Keratinocyte (primary cell): Measurements from ENCODE around the gene KDM3B. TPM values are rescaled to one million over a fixed set of nuclear protein-coding genes. Genes with fewer than 3 reads are reported as not detected.

Experiments used
- DNase-seq: peaks from one replicate; pipeline ENCODE4 v3.0.0-alpha.2; 2011; ENCODE audit warnings: low read depth, missing footprints, low spot score
- FAIRE-seq: peaks from 2 replicates; lab custom pipeline; 2011; peaks lifted over from hg19 to GRCh38; lab: Jason Lieb, UNC
- H2AFZ ChIP-seq: 2 replicates; pipeline ENCODE4 v1.6.0; 2012; ENCODE audit warnings: low read length, control low read depth, inconsistent platforms; ENCODE audit not compliant: control insufficient read depth
- H3K27ac ChIP-seq: 2 replicates; pipeline ENCODE4 v1.5.1; 2011; ENCODE audit warnings: low read length; ENCODE audit not compliant: control insufficient read depth, insufficient read depth
- H3K27me3 ChIP-seq: 3 replicates; pipeline ENCODE4 v1.6.0; 2011; ENCODE audit warnings: low read length; ENCODE audit not compliant: control insufficient read depth, insufficient read depth; ENCODE audit errors: extremely low read depth
- H3K36me3 ChIP-seq, 2 experiments: 2 replicates in 1 of 2; 3 replicates in 1 of 2; pipeline ENCODE4 v1.5.1; 2011; ENCODE audit warnings: low read length in 2 of 2, mild to moderate bottlenecking in 1 of 2; ENCODE audit not compliant: control insufficient read depth in 2 of 2, insufficient read depth in 2 of 2; ENCODE audit errors: extremely low read depth in 1 of 2
- H3K4me1 ChIP-seq: 3 replicates; pipeline ENCODE4 v1.5.1; 2011; ENCODE audit warnings: low read length; ENCODE audit not compliant: control insufficient read depth, insufficient read depth; ENCODE audit errors: extremely low read depth
- H3K4me2 ChIP-seq: 3 replicates; pipeline ENCODE4 v1.6.0; 2011; ENCODE audit warnings: low read depth, low read length; ENCODE audit not compliant: control insufficient read depth, insufficient read depth; ENCODE audit errors: extremely low read depth
- H3K4me3 ChIP-seq, 3 experiments: fragments of 200-600 bp in 1 of 3; sonication (generic) in 1 of 3; 2 replicates in 2 of 3; 3 replicates in 1 of 3; pipeline ENCODE4 v1.5.1; 2011 to 2016; ENCODE audit warnings: low read length in 3 of 3, mild to moderate bottlenecking in 3 of 3, control low read depth in 2 of 3, inconsistent platforms in 1 of 3, low read depth in 1 of 3, mixed read lengths in 1 of 3, mixed run types in 1 of 3, moderate library complexity in 1 of 3; ENCODE audit not compliant: control insufficient read depth in 2 of 3, insufficient read depth in 2 of 3; ENCODE audit errors: extremely low read depth in 1 of 3
- H3K79me2 ChIP-seq: 2 replicates; pipeline ENCODE4 v1.6.0; 2012; ENCODE audit warnings: low read length; ENCODE audit not compliant: control insufficient read depth, insufficient read depth
- H3K9ac ChIP-seq: 3 replicates; pipeline ENCODE4 v1.6.0; 2011; ENCODE audit warnings: low read length; ENCODE audit not compliant: control insufficient read depth, insufficient read depth; ENCODE audit errors: extremely low read depth
- H3K9me1 ChIP-seq: 3 replicates; pipeline ENCODE4 v1.6.0; 2011; ENCODE audit warnings: low read length; ENCODE audit not compliant: control insufficient read depth, insufficient read depth; ENCODE audit errors: extremely low read depth
- H3K9me3 ChIP-seq: 2 replicates; pipeline ENCODE4 v1.5.1; 2012; ENCODE audit warnings: low read depth, low read length; ENCODE audit not compliant: control insufficient read depth
- H4K20me1 ChIP-seq: 3 replicates; pipeline ENCODE4 v1.6.0; 2011; ENCODE audit warnings: low read length; ENCODE audit not compliant: control insufficient read depth, insufficient read depth; ENCODE audit errors: extremely low read depth
- CTCF ChIP-seq, 3 experiments: IDR thresholded peaks in 1 of 3; conservative IDR thresholded peaks in 1 of 3; optimal IDR thresholded peaks in 1 of 3; 2 replicates in 2 of 3; 3 replicates in 1 of 3; pipeline versions ENCODE3 to v1.5.1; 2011; ENCODE audit warnings: low read length in 3 of 3, mild to moderate bottlenecking in 3 of 3, moderate library complexity in 2 of 3, control low read depth in 1 of 3, inconsistent platforms in 1 of 3; ENCODE audit not compliant: insufficient read depth in 2 of 3; ENCODE audit errors: extremely low read depth in 1 of 3
- EZH2 ChIP-seq: IDR thresholded peaks from one replicate; pipeline ENCODE4 v1.6.1; 2012; ENCODE audit warnings: inconsistent platforms, mild to moderate bottlenecking, low read length, moderate library complexity
- dilution Hi-C: fragments of 300-500 bp; cut with MboI; formaldehyde crosslinking; loops from one replicate; pipeline ENCODE4 v1.7.0; 2020; ENCODE audit warnings: low sequenced_read_pairs; ENCODE audit not compliant: extremely low pct_ligation_motif_present
- polyA plus RNA-seq, 5 experiments: library from polyadenylated mRNA; depleted of rRNA in 3 of 5; stranded (reverse) in 3 of 5; stranded (forward) in 1 of 5; unstranded in 1 of 5; fragments of >200 nt; gene quantifications; 1 replicate in 1 of 5; 2 replicates in 3 of 5; 3 replicates in 1 of 5; pipeline versions ENCODE4 v1.2.1 to v1.2.3, GENCODE V29; 2011 to 2012; ENCODE audit warnings: missing spikeins in 2 of 5, low read depth in 1 of 5, low replicate concordance in 1 of 5

The KDM3B gene
- polyA plus RNA-seq, 1 donor (not counting 4 experiments of a cell fraction or from before 2014, with no cell fraction given), result 28.8 TPM

- H3K4me2 ChIP-seq, result no peak overlapping the region
- no peak overlapping the region for H3K9ac ChIP-seq
- peaks cover 39% of the 10 kb centered on the region for H3K79me2 ChIP-seq
- DNase-seq (no peak), FAIRE-seq (no peak)
- H3K27ac ChIP-seq, result no peak overlapping the region
- no peaks in the 10 kb centered on the region for H4K20me1 ChIP-seq
- H3K27me3 ChIP-seq, result no peaks in the 10 kb centered on the region
- TF ChIP-seq EZH2 (no peak), CTCF (optimal IDR thresholded peaks at IDR 0.05 in 1 of 3, IDR thresholded peaks at IDR 0.05 in 1 of 3, conservative IDR thresholded peaks at IDR 0.05 in 1 of 3; ENCODE audit: extremely low read depth in 1 of 3, insufficient read depth in 2 of 3, low read length in 3 of 3) (no peak)
- no peak overlapping the region for H2AFZ ChIP-seq
- H3K9me3 ChIP-seq, result no peaks in the 10 kb centered on the region
- peaks cover 5% of the 10 kb centered on the region in 2 experiments for H3K36me3 ChIP-seq
- dilution Hi-C loops, result no loop called here
- no peaks in the 10 kb centered on the region for H3K9me1 ChIP-seq
- H3K4me3 ChIP-seq, result no peak overlapping the region
- H3K4me1 ChIP-seq, result no peaks in the 10 kb centered on the region
Measured at GRCh38 chr5:138372653-138373052, 20.2 kb downstream of the KDM3B start.

- H2AFZ ChIP-seq, result no peak overlapping the region
- DNase-seq (no peak), FAIRE-seq (no peak)
- no peaks in the 10 kb centered on the region for H3K9me1 ChIP-seq
- no peaks in the 10 kb centered on the region for H3K9me3 ChIP-seq
- H3K4me2 ChIP-seq, result no peak overlapping the region
- no peaks in the 10 kb centered on the region for H3K4me1 ChIP-seq
- no peak overlapping the region for H3K27ac ChIP-seq
- H3K4me3 ChIP-seq, result no peak overlapping the region
- no peaks in the 10 kb centered on the region for H3K79me2 ChIP-seq
- no peaks in the 10 kb centered on the region for H3K27me3 ChIP-seq
- H4K20me1 ChIP-seq, result no peaks in the 10 kb centered on the region
- no peak for TF ChIP-seq EZH2
- TF ChIP-seq CTCF (optimal IDR thresholded peaks at IDR 0.05 in 1 of 3, IDR thresholded peaks at IDR 0.05 in 1 of 3, conservative IDR thresholded peaks at IDR 0.05 in 1 of 3; ENCODE audit: extremely low read depth in 1 of 3, insufficient read depth in 2 of 3, low read length in 3 of 3), result no peak
- H3K9ac ChIP-seq, result no peak overlapping the region
- dilution Hi-C loops, result no loop called here
- peaks cover 15 to 17% of the 10 kb centered on the region in 2 experiments for H3K36me3 ChIP-seq
Measured at GRCh38 chr5:138382347-138382746, 29.9 kb downstream of the KDM3B start.
